AML-193 (cell line): ENCODE results near the gene QPCTL.
"Not testable (repeated sequence)": the region's sequence is repeated elsewhere in the genome, so short reads cannot be mapped to it uniquely, and the experiment has no call there.

Source experiments
- DNase-seq, 2 experiments: peaks; one replicate each; lab custom pipeline; 2025; lab: John Stamatoyannopoulos, UW

The QPCTL gene

DNA sequence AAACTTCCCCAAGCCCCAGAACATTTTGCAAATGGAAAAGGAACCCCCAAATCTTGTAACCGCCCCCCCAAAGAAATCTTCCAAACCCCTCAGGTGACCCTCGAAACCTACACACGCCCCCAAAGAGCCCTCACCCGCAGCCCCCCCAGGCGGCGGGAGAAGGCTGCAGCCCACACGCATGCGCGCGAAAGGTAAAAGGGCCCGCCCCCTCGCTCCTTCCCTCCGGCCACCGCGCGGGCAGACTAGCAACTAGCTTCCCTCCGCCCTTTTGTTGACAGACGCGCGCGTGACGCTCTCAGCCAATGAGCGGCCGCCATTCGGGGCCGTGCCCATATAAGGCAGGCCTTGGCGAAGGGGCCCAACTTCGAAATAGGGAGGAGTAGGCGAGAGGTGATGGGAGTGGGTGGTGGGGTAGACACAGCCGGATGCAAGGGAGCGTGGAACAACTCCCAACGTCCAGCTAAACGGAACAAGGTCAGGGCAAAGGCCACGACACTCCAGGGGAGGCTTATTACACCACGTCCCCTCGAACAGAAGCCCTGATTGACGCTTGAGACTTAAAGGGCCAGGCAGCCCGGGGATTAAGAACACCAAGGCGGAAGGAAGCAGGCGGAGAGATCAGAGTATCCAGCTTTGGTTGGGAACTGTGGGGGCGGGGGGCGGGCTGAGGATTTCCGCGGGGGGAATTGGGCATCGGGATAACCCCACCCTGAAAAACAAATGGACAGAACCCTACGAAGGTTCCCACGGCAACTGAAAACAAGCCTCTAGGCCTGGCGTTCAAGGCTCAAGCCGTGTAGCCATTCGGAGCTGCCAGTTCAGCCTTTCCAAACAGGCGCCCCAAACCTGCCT is 24.9 kb downstream of the QPCTL start:
- DNase-seq = peak; percentile 98 to 99

DNA sequence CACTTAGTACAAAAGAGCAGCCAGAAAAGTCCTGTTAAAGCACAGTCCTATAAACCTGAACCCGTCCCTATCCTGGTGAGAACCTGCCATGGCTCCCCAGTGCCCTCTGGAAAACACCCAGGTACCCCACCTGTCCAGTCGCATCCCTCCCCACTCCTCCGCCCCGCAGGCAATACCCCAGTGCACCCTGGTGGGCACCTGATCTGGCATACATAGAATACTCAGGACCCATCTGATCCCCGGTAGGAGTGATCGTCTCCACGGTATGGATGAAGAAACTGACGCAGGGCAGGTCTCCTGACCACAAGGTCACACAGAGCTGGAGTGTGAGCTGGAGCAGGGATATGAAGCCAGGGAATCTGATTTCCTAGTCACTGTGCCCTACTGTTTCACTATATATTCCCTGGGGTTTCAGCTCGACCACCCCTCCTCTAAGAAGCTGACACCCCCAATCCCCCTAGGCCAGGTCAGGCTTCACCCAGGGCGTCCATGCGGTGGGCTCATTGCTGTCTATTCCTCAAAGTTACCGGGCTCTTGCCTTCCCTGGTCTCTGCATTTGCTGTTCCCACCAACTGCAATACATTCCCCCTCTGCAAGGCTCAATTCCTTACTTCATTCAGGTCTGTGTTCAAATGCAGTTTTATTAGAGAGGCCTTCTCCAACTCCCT is 25.7 kb downstream of the QPCTL start:
- DNase-seq = no peak

DNA sequence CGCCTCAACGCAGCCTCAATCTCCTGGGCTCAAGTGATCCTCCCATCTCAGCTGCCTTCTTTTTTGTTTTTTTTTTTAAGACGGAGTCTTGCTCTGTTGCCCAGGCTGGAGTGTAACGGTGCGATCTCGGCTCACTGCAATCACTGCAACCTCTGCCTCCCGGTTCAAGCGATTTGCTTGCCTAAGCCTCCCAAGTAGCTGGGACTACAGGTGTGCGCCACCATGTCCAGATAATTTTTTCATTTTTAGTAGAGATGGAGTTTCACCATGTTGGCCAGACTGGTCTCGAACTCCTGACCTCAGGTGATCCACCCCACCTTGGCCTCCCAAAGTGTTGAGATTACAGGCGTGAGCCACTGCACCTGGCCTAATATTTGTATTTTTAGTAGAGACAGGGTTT is 27.6 kb downstream of the QPCTL start:
- not testable (repeated sequence) for DNase-seq

DNA sequence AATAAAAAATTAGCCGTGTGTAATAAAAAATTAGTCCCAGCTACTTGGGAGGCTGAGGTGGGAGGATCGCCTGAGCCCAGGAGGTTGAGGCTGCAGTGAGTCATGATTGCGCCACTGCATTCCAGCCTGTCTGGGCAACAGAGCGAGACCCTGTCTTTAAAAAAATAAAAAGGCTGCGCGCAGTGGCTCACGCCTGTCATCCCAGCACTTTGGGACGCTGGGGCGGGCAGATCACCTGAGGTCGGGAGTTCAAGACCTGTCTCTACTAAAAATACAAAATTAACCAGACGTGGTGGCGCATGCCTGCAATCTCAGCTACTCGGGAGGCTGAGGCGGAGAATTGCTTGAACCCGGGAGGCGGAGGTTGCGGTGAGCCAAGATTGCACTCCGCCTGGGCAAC is 36.2 kb downstream of the QPCTL start:
- DNase-seq = not testable (repeated sequence)

DNA sequence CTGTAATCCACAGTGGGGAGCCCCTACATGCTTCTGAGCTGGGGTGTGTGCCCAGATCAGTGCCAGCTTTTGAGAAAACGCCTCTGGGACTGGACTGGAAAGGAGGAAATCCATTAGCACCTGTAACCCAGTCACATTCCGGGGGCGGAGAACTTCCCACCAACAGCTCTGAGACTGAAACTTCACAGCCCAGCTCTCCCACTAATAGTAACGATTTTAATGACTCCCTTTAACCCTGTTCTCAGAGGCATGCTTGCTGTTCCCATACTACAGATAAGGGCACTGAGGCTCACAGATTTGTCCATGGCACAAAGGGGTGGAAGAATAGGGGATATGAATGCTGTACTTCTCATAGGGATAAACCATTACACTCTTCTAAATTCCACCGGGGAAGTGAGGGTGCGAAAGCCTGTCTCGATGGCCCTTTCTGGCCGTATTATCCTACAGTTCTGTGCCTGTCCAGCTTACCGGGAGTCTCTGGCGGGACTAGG is 37.4 kb downstream of the QPCTL start:
- DNase-seq = no peak

DNA sequence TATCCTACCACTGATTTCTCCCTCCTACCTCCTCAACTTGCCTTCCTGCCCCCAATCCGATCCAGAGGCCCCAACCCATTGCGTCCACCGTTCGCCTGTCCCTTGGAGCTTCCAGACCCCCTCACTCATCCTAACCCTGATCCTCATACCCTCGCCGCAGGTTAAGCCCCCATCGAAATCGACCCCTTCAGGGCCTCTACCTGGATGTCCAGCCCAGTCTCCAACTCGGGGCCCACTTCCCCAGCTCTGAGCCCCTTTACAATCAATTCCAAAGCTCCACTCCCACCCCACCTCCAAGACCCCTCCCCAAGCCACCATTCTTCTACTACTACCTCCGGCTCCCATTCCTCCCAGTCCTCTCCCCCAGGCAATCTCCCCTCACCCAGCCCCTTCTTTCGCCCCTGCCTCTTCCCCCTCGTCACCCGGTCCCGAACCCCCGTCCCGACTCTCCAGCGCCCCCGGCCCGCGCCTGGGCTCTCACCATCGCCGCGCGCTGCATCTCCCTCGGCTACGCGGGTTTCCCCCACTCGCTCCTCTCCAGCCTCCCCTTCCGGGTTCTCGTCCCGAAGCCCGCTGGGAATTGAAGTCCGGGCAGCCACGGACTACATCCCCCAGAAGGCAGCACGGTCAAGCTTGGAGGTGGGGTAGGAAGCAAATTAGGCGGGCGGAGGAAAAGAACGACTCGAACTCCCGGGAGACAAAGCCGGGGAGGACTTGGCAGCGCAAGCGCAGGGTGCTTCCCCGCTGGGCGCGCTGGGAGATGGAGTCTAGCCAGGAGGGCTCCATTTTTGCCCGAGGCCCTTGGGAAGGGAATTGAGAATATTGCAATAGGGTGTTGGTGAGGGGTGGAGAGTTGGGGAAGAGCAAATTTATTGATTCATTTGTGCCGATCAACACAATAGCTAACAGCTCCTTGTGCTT is 38.2 kb downstream of the QPCTL start, which contains the start of gene FBXO46:
FBXO46 (minus strand) TSS at position 529 of the 921 bp plus-strand sequence. CDS start 17,401 bp downstream, outside the sequence.
- peak; percentile 97 to 98 for DNase-seq

DNA sequence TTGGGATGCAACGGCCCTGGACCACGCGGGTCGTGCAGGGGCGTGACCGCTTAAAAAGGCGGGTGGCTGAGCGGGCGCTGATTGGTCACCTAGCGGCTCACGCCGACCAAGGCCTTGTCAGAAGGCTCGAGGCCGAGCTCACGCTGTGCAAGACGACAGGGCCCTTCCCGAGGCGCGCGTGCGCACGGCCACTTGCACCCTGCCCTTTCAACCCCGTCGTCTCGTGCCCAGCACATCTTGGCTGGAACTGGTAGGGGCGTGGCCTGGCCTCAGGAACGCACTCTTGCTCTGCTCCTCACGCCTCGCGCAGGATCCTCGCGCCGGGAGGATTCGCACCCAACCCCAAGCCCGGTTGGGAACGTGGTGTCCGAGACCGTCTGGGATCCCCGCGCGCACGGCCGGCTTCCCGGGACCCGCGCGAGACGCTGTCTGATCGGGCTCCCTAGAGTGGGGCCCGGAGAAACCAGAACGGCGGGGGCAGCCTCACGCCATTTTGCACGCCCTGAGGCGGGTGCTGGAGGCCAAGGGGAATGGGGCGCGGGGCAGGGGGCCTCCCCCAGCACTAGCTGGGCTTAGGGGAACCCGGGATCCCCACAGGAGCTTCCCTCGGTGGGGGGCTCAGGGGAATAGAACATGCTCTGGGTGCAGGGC is 40.8 kb downstream of the QPCTL start, which contains the start of gene MEIOSIN:
MEIOSIN (plus strand) TSS at position 280 of the 651 bp plus-strand sequence. CDS start 1,938 bp downstream, outside the sequence.
- no peak for DNase-seq

DNA sequence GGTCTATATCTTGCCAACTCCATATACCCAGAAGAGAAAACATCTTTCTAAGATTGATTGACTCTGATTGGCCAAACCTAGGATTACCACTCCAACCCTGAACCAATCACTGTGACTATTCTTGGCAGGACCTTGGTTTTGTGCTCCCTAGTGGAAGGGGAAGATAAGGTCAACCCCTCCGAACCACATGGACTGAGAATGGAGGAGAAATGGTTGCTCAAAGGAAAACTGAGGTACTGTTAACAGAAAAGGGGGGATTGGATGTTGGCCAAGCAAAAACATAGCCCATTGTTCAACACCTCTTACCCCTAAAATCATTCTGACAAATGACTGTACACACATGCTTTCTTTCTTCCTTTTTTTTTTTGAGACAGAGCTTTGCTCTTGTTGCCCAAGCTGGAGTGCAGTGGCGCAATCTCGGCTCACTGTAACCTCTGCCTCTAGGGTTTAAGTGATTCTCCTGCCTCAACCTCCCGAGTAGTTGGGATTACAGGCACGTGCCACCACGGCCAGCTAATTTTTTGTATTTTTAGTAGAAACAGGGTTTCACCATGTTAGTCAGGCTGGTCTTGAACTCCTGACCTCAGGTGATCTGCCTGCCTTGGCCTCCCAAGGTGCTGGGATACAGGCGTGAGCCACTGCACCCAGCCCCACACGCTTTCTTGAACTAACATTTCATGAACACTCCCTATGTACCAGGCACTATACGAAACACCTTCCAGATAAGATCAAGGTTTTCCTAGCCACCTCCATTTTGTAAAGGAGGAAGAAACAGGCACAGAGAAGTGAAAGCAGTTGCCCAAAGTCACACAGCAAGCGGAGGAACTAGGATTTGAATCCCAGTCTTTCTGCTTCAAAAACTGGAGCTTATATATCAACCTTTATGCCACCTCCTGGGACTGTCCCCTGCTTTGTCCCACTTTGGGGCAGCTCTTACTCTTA is 47.3 kb downstream of the QPCTL start:
- peak; percentile 63 to 66 for DNase-seq

DNA sequence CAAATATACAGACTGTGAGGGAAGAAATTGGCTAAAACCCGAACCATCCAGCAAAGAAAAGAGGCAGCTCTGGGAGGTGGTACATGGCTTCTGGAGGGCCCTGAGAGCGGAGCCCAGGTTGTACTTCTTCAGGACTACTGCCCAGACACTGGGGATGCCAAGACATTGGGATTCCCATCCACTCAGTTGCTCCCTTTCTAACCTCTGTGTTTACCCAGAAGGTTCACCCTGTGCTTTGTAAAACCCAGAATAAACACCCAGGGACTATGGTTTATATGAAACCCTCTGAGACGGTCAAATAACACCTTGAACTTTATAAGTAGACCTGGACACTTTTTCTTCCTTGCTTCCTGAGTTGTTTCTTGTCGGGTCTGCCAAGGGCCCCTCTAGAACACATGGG is 50.5 kb downstream of the QPCTL start:
- no peak for DNase-seq

DNA sequence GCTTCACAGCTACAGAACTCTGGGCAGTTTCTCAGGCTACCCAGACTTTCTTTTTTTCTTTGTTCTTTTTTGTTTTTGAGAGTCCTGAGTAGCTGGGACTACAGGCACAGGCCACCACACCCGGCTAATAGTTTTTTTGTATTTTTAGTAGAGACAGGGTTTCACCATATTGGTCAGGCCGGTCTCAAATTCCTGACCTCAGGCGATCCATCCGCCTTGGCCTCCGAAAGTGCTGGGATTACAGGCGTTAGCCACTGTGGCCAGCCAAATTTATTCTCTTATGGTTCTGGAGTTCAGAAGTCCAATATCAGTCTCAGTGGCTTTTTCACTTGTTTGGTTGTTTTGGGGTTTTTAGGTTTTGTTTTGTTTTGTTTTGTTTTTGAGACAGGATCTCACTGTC is 53.1 kb downstream of the QPCTL start:
- no peak for DNase-seq

DNA sequence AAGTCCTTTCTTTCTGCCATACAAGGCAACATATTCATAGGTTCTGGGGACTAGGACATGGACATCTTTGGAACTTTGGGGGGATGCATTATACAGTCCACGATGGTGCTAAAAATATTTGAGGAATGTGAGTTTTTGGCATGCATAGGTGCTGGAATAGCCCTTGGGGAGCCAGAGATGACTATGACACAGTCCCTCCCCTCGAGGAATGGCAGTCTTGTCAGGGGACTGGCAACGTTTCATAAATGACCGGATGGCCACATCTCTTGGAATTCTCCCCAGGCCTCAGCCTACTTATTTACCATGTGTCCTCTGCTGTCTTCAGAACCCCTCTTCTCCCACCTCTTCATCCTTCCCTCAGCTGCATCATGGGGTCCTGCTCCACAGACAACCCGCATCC is 54.4 kb downstream of the QPCTL start:
- DNase-seq = no peak

DNA sequence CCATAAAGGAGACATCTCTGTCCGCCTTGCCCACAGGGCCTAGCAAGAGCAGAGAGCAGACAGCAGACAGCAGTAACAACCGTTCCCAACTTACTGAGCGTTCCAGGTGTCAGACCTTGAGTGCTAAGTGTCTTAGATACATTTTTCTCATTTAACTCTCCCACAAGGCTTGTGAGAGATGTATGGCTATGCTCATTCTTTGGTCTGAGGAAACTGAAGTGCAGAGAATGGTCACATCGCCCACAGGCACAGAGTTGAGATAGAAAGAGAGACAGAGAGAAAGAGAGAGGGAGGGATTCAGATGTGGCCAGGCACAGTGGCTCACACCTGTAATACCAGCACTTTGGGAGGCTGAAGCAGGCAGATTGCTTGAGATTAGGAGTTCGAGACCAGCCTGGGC is 55.0 kb downstream of the QPCTL start:
- DNase-seq = no peak

DNA sequence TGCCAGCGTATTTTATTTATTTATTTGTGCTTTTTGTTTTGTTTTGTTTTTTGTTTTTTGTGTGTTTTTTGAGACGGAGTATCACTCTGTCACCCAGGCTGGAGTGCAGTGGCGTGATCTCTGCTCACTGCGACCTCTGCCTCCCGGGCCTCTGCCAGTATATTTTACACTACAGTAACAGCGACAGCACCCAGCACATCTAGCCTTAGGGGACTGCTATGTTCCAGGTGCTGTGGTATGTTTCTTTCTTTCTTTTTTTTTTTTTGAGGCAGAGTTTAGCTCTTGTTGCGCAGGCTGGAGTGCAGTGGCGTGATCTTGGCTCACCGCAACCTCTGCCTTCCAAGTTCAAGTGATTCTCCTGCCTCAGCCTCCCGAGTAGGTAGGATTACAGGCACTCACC is 59.0 kb downstream of the QPCTL start:
- not testable (repeated sequence) for DNase-seq

DNA sequence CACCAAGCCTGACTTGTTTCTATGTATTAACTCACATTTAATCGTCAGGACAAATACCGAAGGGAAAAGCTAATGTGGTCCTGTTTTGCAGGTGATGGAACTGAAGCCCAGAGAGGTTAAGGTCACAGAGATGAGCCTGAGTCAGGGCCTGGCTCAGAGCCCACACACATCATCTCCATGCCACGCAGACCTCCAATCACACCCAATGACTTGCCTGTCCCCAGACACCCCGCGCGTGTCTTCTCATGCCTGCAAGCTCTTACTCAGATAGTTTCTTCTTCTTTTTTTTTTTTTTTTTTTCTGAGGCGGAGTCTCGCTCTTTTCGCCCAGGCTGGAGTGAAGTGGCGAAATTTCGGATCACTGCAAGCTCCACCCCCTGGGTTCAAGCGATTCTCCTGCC is 60.2 kb downstream of the QPCTL start:
- DNase-seq = no peak

DNA sequence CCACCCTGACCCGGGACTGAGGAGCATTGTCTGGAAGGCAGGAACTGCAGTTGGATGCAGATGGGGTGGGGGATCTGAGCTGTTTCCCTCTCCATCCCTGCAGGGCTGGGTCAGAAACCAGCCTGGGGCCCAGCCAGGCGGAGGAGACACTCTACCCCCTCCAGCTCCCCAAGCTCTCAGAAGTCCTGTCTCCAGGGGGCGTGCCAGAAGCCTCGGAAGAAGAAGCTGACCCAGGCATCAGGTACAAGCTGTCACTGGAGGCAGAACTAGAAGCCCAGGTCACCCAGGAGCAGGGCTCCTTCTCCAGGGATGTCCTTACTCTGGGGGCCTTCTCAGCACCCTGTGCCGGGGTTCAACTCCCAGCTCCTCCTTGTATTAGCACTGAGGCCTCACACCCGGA is 61.1 kb downstream of the QPCTL start:
- DNase-seq = no peak
